ENCODE measurements around the gene MCAT.
"Not testable (repeated sequence)": the region's sequence is repeated elsewhere in the genome, so short reads cannot be mapped to it uniquely, and the experiment has no call there.

The MCAT gene

DNA sequence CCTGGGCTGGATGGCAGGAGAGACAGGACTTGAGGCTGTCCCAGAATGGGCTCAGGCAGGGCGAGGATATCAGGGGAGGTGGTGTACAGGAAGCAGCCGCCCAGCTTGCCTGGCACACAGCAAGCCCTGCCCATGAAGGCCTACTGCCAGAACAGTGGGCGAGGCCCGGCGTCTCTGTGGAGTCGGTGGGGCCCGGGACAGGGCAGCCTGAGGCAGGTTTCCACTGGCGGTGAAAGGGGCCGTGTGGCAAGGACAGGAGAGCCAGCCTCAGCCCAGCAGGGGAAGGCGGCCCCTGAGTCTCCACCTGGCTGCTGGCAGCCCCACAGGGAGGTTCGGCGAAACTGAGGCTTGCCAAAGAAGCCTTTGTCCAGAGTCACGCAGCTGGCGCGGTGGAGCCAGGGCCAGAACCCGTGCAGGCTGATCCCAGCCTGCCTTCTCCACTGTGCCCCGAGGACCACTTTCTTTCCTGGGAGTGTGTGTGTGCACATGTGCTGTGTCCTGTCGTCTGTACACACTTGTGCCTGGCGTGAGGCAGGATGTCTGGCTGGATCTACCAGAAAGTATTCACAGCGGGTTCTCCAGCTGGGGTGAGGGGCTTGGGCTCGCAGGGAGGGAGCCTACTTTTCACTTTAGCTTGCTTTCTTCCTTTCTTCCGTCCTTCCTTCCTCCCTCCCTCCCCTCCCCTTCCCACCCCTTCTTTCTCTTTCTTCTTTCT is 9.3 kb upstream of the MCAT start:
- peak; percentile 61 for DNase-seq

DNA sequence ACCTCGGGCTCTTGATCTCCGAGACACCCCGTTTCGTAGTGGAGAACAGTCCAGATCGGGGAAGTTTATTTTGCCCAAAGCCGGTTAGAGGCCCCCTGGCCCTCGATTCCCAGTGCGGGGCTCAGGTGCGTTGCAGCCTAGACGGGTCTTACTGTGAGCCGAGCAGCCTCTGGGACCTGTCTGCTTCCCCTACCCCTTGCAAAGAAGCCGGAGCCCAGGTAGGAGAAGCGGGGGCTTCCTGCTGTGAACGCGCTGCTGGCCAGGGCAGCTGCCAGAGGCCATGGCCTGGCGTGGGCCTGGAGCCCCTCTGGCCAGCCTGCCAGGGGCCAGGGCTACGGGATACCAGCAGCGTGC is 8.8 kb upstream of the MCAT start:
- DNase-seq = no peak

DNA sequence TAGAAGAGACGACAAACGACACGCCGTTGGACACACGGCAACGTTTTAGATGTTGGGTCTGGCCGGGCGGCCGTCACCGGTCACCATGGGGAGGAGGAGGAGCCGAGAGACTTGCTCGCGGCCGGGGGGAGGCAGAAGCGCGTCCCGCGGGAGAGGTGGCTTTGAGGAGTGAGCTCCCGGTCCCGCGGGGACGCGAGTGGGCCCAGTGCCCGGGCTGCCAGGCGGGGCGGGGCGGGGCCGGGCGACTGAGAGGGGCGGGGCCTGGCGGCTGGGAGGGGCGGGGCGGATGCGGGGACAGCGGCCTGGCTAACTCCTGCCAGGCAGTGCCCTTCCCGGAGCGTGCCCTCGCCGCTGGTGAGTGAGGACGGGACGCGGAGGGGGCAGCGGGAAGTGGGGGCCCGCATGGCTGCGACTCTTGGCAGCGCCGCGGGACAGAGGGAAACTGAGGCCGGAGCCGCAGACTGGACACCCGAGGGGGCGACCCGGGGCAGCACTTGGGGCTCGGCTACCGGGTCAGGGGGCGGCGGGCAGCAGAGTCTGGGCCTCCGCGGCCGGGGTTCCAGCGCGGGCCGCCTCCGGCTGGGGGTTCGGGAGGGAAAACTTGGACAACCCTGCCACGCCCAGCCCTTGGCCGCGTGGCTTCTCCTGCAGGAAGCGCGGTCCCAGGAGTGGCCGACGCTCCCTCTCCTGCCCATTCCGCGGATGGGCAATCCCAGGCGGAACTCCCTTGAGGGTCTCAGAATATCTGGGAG is 8.2 kb upstream of the MCAT start, which contains the start of gene TSPO:
Gene TSPO (plus strand): TSS at position 309 of the 752 bp plus-strand sequence. CDS start 7,680 bp downstream, outside the sequence.
- peak; percentile 74 for DNase-seq

DNA sequence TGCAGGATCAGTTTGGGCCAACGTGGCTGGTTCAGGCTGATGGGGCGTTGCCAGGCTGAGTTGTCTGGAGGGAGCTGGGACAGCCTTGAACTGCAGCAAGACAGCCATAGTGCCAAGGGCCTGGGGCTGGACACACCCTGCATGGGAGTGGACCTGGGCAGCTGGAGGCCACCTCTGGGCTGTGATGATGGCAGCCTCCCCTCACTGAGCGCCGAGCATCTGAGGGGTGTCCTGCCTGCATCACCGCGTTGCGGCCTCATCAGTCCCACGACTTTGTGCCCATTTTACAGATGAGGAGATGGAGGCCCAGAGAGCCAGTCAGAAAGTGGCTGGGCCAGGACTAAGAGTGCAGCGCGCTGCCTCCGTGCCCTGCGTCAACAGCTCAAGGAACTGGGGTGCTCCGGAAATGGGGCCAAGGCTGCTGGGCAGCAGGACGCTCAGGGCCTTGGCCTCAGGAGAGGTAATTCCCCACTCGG is 7.6 kb upstream of the MCAT start:
- no peak for DNase-seq

DNA sequence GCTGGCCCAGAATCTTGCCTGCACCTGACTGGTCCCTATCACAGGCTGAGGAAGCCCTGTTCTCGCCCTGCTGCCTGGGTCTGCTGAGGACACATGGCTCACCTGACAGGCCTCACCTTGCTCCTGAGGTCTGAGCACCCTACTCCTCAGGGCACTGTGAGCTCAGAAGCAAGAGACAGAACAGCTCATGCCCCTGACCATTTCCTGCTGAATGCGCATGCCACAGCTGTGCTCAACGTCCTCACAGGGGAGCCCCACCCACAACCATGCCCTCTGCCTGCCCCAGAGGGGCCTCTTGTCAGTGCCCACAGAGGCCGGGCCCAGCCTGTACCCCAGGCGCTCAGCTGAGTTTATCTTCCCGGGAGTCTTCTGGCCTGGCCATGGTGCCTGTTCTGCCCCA is 5.4 kb upstream of the MCAT start:
- no peak for DNase-seq

DNA sequence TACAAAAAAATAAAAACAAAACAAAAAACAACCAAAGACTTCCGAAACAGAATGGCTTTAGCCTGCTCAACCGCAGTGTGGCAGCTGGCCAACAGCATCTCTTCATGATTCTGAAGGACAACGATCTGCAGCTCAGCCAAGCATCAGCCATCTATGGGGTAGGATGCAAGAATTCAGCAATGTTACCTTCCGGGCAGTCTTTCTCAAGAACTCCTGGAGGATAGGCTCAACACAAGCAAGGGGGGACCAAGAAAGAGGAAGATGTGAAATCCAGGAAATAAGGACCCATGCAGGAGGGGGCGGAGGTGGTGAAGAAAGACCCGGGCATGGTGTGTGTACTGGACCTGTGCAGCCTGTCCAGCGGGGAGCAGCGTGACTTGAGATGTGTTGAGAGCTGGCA is 4.6 kb upstream of the MCAT start:
- no peak for DNase-seq

DNA sequence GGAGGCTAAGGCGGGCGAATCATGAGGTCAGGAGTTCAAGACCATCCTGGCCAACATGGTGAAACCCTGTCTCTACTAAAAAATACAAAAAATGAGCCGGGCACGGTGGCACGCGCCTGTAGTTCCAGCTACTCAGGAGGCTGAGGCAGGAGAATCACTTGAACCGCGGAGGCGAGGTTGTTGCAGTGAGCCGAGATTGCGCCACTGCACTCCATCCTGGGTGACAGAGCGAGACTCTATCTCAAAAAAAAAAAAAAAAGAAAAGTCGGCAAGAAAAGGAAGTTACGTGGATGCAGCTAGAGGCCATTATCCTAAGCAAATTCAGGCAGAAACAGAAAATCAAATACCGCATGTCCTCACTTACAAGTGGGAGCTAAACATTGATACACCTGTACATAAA is 3.1 kb upstream of the MCAT start:
- not testable (repeated sequence) for DNase-seq

DNA sequence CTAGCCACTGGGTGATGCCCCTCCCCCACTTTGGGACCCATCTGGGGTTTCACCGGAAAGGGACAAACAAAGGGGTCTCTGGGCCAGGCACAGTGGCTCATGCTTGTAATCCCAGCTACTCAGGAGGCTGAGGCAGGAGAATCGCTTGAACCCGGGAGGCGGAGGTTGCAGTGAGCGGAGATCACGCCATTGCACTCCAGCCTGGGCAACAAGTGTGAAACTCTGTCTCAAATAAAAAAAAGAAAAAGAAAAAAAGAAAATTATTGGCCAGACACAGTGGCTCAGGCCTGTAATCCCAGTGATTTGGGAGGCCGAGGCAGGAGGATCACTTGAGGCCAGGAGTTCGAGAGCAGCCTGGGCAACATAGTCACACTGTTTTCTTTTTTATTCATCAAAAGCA is 2.2 kb upstream of the MCAT start:
- DNase-seq = not testable (repeated sequence)

DNA sequence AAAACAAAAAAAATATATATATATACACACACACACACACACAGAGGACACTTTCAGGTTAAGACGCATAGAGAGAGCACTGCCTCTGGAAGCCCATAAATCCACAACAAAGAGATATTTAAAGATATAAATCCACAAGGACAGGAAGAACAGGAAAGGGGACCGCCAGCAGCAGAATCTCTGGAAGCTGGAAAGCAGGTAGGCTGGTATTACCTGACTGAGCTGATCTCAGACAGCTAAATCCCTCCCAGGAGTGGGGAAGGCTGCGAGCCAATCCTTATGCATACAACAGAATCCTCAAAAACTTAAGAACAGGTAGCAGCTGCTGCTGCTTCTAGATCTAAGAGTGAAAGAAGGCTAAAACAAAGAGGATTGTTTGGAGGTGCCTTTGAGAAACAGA is 1.8 kb upstream of the MCAT start:
- no peak for DNase-seq

DNA sequence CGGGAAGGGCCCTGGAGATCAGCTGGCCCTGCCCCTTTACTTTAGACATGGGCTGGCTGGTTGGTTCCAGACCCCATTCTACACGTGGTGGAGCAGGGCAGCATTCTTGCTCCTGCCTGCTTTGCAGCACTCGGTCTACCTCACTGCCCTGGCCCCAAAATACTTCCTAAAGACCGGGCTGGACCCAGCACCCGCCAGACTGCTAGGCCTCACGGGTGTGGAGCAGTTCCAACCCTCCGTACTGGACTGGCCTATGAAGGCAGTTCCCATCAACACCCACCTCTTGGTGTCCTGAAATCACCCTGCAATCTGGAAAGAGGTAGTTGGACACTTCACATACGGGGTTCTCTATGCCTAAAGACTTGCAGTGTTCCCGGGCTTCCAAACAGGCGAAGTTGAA is 6.4 kb downstream of the MCAT start:
- no peak for DNase-seq

DNA sequence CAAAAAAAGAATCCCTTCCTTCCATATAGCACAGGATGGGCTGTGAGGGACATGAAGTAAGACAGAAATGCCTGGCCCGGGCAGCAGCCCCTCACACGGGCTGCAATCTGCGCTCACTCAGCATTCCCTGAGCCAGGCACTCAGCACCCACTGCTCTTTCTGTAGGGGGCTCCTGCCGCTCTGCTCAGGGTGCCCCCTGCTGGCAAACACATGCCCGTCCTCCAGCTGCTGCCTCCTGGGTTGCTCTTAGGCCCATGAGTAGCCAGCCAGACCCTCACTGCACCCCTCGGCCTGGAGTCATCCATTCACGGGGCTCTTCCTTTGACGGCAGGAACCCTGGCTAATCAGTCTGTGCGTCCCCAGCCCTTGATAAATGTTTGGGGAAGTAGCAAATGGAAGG is 6.9 kb downstream of the MCAT start:
- DNase-seq = peak; percentile 42

DNA sequence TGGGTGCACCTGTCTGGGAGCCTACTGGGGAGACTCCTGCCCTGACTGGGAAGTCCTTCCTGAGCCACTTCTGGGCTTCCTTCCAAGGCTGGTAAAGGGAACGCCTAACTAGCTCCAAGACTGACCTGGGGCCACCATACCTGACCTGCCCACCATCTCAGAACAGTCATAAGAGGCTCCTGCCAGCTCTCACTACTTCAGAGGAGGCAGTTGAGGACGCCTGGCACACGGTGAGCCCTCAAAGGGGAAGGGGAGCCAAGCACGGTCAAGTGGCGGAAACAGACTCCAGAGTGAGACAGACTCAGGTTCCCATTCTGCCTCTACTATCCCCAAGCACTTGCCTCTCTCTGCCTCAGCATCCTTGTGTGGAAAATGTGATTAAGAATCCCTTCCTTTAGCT is 7.6 kb downstream of the MCAT start:
- no peak for DNase-seq

DNA sequence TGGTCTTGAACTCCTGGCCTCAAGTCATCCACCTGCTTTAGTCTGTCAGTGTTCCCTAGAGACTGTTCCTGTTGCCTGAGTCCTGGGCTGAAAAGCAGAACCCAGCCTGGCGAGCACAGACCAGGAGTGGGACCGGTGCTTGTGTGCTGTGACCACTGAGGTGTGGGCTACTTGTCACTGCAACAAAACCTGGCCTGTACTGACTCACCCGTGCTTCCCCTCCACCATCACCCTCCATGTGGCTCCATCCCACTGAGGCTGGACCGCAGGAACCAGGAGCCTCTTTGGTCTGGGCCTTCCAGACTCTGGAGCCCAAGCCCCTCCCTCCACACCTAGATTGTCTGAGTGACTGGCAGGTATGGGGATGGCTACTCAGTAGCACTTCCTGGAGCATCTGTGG is 8.6 kb downstream of the MCAT start:
- no peak for DNase-seq

DNA sequence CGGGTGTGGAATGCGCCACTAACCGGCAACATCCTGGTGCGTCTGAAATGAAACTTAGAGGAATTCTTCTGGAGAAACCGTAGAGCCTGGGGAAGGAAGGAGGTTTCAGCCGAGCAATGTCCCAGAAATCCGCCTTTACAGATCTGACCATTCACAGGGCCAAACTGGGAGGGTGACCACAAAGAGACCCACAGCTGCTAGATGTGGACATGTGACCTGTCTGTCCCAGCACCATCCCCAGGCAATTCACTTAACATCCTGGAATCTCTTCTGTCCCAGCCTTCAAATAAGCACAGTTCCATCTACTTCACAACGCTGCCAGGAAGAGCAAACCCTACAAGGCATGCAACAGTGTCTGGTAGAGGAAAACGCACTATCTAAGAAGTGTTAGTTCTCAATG is 9.8 kb downstream of the MCAT start:
- no peak for DNase-seq

DNA sequence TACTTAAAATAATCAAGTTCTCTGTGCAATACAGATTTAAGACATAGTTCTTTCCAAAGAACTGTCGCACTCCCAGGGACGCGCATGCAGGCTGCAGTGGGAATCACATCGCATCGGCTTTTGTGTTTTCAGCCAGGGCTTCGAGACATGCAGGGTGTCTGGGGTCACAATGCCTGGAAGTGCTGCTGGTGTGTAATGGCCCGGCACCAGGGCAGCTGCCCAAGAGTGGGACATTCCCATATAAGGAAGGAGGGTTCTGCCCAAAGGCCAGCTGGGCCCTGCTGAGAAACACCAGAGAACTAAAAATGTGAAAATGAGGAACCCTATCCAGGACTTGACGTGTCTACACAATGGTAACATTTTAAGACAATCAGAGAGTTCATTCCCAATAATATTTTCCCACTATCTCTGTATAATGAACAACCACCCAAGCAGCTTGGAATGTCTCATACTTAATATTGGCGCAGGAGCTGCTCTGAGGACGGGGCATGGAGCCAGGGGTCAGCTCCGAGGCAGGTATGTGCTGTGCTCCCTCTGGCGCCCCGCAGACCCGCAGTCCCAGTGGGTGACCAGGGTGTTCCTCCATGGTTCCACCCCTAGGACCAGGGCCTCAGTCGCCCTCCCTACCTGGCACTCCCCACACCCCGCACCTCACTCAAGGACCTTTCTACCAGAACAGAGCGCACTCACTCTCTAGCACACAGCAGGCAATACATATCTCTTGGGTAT is 11.3 kb downstream of the MCAT start:
- no peak for DNase-seq

DNA sequence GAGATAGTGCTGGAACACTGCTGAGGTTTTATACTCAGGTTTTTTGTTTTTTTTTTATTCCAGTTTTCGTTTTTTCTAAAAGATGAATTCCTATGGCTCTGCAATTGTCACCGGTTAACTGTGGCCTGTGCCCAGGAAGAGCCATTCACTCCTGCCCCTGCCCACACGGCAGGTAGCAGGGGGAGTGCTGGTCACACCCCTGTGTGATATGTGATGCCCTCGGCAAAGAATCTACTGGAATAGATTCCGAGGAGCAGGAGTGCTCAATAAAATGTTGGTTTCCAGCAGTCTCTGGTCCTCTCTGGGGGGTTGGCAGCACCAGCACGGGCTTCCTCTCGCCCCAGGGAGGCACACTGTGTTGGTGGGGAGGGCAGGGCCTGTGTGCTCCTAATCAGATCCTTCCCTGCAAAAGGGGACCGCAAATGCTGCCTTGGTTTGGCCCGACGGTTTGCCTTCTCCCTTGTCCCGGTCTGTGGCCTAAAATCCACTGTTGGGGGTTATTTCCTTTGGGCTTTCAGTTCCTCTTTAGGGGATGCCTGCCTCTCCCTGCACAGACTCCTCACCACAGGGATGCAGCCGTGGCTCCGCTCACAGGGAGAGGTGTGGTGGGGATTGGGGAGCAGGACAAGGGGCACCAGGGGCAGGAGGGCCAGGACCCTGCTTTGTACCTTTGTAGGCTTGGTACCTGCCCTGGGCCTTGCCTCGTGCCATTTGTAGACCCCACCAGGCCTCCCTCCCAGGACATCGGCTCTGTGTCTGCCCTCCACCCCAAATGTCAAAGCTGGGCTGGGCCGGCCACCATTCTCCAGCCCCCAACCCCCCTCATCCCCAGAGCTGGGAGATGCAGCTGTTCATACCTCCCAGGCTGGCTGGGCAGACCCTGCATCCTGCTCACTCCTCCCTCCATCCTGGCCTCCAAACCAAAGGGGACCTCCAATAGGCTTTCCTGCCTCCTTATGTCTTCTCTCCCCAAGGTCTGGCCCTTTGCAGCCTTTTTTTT is 13.5 kb downstream of the MCAT start:
- DNase-seq = no peak

DNA sequence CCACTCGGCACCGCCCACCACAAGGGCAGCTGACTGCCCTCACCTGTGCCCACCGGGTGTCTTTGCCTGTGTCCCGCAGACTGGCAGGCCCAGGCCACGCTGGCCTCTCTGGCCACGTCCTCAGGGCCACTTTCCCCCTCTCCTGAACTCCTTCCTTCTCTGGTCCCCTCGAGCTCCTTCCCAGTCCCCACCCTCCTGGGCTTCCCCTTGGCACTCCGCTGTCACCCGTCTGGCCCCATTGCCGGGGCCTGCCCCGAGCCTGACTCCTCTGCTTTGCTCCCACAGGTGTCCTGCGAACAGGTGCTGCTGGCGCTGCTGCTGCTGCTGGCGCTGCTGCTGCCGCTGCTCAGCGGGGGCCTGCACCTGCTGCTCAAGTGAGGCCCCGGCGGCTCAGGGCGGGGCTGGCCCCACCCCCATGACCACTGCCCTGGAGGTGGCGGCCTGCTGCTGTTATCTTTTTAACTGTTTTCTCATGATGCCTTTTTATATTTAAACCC is 14.2 kb downstream of the MCAT start:
- no peak for DNase-seq

DNA sequence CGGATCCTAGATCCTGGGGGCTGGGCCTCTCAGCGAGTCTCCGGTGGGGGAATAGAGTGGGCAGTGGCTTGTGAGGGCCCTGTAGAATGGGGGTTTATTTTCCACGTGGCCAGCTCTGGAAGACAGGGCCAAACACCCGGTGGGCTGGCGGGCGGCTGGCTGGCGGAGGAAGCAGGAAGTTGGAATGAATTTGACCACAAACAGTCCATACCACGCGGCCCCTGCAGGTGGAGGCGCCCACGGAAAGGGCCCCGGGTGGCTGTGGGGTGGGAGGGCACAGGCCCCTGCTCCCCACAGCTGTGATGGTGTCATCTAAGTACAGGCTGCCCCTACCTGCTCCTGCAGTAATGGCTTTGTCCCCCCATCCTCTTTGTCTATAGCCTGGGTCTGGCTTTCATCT is 15.1 kb downstream of the MCAT start:
- no peak for DNase-seq

DNA sequence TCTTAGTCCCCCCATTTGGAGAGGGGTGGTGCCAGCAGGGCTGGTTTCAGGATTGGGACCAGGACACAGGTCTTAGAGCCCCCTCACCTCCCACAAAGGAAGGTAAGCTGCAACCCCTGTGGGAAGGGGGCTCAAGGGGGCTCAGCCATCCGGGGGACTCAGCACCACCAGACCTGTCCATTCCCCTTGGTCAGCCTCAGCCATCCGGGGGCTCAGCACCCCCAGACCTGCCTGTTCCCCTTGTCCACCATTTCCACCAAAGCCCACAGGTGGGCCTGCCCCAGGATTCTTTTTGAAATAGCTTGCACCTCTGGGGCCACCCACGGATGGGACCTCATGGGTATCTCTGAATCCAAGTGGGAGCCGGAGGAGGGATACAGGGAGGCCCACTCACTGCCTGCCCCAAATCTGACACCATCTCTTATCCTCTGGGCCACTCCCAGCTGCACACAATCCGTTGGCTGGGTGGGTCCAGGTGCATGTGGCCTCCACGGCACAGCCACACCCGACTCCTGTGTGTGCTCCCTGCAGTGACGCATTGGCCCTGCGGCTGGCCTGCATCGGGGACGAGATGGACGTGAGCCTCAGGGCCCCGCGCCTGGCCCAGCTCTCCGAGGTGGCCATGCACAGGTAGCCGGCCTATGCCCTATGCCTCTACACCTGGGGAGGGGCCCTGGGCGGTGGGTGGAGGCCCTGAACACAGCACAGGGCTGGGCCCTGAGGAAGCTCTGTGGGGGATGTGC is 15.9 kb downstream of the MCAT start:
- DNase-seq = no peak

DNA sequence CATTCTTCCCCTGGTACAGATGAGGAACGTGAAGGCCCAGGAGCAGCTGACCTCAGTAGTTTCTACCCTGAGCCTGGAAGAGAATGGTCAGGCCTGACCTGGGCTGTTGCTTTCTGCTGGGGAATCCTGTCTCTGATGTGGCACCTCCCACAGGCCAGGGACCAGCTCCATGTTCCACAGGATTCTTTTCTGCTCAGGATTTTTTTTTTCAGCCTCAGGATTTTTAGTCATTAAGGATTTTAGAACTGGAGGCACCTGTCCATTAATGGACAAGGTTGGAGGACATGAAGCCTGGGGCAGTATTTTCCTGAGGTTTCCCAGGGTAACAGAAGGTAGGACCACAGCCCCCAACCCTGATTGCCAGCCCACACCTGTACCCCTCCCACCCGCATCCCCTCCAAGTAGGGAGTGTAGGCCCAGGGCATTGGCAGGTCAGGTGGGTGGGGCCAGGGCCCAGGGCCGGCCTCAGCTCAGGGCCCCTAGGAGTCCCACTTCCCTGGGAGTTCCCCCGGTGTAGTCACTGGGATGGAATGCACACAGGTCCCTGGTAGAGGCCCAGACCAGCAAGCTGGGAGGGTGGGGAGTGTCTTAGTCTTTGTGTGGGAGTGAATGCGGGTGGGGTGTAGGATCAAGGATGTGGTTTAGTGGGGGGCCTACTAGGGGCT is 16.6 kb downstream of the MCAT start:
- no peak for DNase-seq

DNA sequence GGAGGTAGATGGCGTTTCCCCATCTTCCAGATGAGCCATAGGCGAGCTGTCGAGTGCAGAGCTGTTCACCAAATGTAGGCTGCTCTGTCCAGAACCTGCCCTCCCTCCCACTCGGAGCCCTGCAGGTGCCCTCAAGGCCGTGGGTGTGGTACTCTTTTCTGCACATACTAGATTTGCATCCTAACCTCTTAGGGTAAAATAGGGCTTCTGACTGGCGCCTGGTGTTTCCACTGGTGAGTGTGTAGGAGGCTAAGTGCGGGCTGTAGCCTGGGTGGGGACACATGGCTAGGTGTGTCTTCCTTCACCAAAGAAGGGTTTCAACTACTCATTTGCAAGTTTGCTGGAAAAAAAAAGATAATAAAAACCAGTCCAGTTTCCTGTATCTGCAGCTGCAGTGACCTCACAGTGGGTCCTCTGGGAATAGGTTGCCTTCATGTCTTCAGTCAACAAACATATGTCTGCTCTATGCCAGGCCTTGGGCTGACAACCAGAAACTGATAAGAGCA is 24.2 kb downstream of the MCAT start:
- no peak for DNase-seq
